ENCODE measurements around the gene MAP3K4. TPM values are rescaled to one million over a fixed set of nuclear protein-coding genes. Genes with fewer than 3 reads are reported as not detected.

The MAP3K4 gene
- total RNA-seq, 1 experiment from 2014 or later = 69.8 TPM

- Mint-ChIP-seq H3K9me3 (no peaks in the 10 kb centered on the region), H3K27ac (no peak overlapping the region), H3K36me3 (peaks cover 56% of the 10 kb centered on the region), H3K27me3 (ENCODE audit: low read depth) (no peaks in the 10 kb centered on the region), H3K4me3 (no peak overlapping the region), H3K4me1 (no peaks in the 10 kb centered on the region)
- ChIA-PET POLR2A (no interaction called here), CTCF (no interaction called here)
- TF ChIP-seq ZNF532 (CRISPR knock-in tag; IDR thresholded peaks at IDR 0.05; ENCODE audit: borderline replicate concordance) (no peak), ZNF512 (CRISPR knock-in tag; IDR thresholded peaks at IDR 0.05; ENCODE audit: borderline replicate concordance) (no peak), USF1 (CRISPR knock-in tag; IDR thresholded peaks at IDR 0.05) (no peak), KAT7 (CRISPR knock-in tag; IDR thresholded peaks at IDR 0.05; ENCODE audit: borderline replicate concordance) (no peak), NFYB (CRISPR knock-in tag; conservative IDR thresholded peaks at IDR 0.05; ENCODE audit: low read depth) (no peak), TP53 (CRISPR knock-in tag; IDR thresholded peaks at IDR 0.05) (no peak), CDX4 (CRISPR knock-in tag; IDR thresholded peaks at IDR 0.05; ENCODE audit: borderline replicate concordance) (no peak), GABPB1 (CRISPR knock-in tag; IDR thresholded peaks at IDR 0.05) (no peak), FOXJ3 (CRISPR knock-in tag; IDR thresholded peaks at IDR 0.05; ENCODE audit: borderline replicate concordance) (no peak), ZNF317 (CRISPR knock-in tag; IDR thresholded peaks at IDR 0.05; ENCODE audit: borderline replicate concordance, low read depth) (no peak), SMAD3 (CRISPR knock-in tag; IDR thresholded peaks at IDR 0.05; ENCODE audit: borderline replicate concordance) (no peak), NFE2L1 (CRISPR knock-in tag; IDR thresholded peaks at IDR 0.05) (no peak), ZSCAN18 (CRISPR knock-in tag; IDR thresholded peaks at IDR 0.05) (no peak), PRRX2 (CRISPR knock-in tag; IDR thresholded peaks at IDR 0.05) (no peak), E2F5 (CRISPR knock-in tag; IDR thresholded peaks at IDR 0.05) (no peak), ZNF121 (CRISPR knock-in tag; IDR thresholded peaks at IDR 0.05) (no peak), NR2C2 (CRISPR knock-in tag; IDR thresholded peaks at IDR 0.05) (no peak)
- ATAC-seq (no peak), DNase-seq (ENCODE audit: low spot score) (no peak)
Observed at GRCh38 chr6:161103475-161103874, 111.9 kb downstream of the MAP3K4 start.

GRCh38 chr6:161104966-161105365 is 113.4 kb downstream of the MAP3K4 start:
- ChIA-PET POLR2A (no interaction called here), CTCF (no interaction called here)
- Mint-ChIP-seq H3K9me3 (no peaks in the 10 kb centered on the region), H3K27ac (no peak overlapping the region), H3K27me3 (ENCODE audit: low read depth) (no peaks in the 10 kb centered on the region), H3K4me3 (no peak overlapping the region), H3K4me1 (no peaks in the 10 kb centered on the region), H3K36me3 (peaks cover 60% of the 10 kb centered on the region)
- DNase-seq (ENCODE audit: low spot score) (no peak), ATAC-seq (no peak)
- TF ChIP-seq PREB (CRISPR knock-in tag; IDR thresholded peaks at IDR 0.05; ENCODE audit: borderline replicate concordance) (no peak), PRDM15 (CRISPR knock-in tag; IDR thresholded peaks at IDR 0.05) (no peak), HMGA2 (CRISPR knock-in tag; IDR thresholded peaks at IDR 0.05) (no peak), EMX1 (CRISPR knock-in tag; IDR thresholded peaks at IDR 0.05) (no peak)

All from WTC11 (cell line).